C1 segment of cervical spinal cord (tissue), 14 donors: ENCODE measurements around the gene ADGRB2.
A peak's percentile ranks its signal among the peaks of the same experiment; 100 is the strongest.

Experiments used
- DNase-seq, 14 donors: peaks; one replicate each; lab custom pipeline; 2025; lab: John Stamatoyannopoulos, UW

Gene ADGRB2, protein sequence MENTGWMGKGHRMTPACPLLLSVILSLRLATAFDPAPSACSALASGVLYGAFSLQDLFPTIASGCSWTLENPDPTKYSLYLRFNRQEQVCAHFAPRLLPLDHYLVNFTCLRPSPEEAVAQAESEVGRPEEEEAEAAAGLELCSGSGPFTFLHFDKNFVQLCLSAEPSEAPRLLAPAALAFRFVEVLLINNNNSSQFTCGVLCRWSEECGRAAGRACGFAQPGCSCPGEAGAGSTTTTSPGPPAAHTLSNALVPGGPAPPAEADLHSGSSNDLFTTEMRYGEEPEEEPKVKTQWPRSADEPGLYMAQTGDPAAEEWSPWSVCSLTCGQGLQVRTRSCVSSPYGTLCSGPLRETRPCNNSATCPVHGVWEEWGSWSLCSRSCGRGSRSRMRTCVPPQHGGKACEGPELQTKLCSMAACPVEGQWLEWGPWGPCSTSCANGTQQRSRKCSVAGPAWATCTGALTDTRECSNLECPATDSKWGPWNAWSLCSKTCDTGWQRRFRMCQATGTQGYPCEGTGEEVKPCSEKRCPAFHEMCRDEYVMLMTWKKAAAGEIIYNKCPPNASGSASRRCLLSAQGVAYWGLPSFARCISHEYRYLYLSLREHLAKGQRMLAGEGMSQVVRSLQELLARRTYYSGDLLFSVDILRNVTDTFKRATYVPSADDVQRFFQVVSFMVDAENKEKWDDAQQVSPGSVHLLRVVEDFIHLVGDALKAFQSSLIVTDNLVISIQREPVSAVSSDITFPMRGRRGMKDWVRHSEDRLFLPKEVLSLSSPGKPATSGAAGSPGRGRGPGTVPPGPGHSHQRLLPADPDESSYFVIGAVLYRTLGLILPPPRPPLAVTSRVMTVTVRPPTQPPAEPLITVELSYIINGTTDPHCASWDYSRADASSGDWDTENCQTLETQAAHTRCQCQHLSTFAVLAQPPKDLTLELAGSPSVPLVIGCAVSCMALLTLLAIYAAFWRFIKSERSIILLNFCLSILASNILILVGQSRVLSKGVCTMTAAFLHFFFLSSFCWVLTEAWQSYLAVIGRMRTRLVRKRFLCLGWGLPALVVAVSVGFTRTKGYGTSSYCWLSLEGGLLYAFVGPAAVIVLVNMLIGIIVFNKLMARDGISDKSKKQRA (N-terminal part only)

DNA sequence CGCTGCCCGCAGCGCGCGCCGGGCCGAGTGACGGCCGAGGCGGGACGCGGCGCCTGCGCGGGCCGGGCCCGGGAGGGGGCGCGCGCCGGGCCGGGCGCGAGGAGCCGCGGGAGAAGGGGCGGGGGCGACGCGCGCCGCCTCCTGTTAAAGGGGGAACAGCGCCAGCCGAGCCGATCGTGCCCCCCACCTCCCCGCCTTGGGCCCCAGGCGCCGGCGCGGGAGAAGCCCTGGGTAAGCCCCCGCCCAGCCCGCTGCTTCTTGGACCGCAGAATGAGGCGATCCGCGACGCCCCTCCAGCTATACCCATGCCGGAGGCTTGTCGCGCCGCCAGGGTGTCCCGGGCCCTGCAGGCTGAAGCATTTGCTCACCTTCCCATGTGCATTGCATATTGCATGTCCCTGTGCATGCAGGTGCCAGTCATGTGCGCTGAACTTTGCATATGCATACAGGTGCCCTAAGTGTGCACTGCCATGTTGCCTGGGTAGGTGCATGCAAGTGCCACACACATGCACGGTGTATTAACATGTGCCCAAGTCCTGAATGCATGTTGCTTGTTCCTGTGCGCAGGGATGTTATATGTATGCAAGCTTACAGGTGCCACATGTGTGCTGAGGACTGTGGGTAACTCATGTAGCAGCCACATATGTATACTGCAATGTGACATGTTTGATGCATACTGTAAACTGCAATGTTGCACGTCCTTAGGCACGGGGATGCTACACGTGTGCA is at the start of gene ADGRB2:
ADGRB2 (minus strand) TSS at position 29 of the 729 bp plus-strand sequence. CDS start 7,119 bp downstream, outside the sequence.
- peak in 8 of 14 donors; percentile 16 to 53 (median 31) for DNase-seq

DNA sequence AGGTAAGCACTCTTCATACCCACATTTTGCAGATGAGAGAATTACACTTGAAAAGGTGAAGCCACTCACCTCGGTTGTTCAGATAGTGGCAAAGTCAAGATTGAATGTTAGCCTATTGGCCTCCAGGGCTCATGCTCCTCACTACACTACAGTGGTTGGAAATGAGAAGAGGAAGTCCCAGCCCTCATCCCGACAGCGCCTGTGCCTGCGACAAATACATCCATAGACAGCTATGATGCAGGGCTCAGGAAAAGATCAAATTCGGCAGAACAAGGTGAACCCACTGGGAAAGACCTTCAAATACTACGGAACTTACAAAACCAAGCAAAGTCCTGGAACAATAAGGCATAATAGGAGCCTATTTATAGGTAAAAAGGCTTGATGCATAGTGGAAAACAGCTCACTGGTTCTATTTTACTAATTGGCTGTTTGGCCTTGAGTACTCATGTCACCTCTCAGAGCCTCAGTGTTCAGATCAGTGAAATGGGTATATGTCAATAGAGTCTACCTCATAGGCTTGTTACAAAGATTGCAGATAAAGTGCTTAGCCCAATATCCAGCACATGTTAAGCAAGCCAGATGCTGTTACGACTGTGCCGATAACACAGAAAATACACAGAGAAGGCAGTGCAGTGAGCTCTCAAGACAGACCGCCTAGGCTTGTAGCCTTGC is 48.2 kb upstream of the ADGRB2 start:
- no peak for DNase-seq

DNA sequence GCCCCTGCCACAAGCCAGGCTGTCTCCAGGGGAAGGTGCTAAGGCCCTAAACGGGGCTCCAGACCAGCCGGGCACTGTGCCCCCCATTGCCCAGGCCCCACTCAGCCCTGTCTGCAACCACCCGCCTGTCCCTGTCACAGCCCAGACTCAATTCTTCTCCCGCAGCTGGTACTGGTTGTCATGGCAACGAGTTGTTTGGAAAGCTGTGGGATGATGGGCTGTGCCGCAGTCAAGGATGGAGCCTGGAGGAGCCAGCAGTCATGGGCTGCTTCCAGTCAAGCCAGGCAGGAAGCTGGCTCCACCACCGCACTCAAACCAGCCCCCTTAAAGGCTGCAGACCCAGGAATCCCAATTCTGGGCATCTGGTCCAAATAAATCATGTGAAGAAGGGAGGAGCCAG is 47.5 kb upstream of the ADGRB2 start:
- DNase-seq, result peak in 12 of 14 donors; percentile 19 to 84 (median 76)

DNA sequence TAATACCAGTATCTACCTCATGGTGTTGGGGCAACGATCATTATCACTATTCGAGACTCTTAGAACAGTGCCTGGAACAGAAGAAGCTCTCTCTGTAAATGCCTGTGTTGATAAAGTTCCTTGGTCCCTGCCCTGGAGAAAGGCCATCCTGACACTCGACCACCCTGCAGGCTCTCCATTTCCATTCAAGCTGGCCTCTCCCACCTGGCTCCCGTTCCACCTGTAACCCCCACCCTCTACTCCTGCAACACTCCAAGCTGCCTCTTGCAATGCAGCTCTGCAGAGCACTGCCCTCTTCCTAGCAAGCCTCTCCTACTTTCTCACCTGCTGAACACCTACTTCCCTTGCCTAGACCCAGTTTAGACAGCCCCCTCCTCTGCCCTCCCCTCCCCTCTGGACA is 45.6 kb upstream of the ADGRB2 start:
- DNase-seq, result no peak

DNA sequence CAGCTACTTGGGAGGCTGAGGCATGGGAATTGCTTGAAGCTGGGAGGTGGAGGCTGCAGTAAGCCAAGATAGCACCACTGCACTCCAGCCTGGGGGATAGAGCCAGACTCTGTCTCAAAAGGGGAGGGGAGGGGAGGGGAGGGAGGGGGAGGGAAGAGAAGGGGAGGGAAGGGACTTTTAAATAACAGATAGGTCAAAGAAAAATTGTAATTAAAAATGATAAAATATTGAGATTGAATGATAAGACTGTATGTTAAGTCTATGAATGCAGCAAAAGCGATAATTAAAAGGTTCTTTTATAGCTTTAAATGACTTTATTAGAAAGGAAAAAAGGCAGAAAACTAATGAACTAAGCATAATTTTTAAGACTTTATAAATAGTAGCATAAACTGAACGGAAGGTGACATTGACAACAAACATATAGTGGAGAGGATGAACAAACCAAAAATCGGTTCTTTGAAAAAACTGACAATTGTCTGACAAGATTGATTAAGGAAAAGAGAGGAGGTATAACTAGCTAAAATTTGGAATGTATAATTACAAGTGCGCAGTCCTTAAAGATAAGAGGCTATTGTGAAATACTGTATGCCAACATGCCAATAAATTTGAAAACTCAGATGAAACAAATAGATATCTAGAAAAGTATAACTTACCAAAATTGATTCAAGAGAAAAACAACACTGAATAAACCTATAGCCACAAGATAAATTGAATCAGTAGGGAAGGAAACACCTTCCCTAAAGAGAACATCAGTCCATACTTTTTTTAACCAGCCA is 43.3 kb upstream of the ADGRB2 start:
- no peak for DNase-seq

DNA sequence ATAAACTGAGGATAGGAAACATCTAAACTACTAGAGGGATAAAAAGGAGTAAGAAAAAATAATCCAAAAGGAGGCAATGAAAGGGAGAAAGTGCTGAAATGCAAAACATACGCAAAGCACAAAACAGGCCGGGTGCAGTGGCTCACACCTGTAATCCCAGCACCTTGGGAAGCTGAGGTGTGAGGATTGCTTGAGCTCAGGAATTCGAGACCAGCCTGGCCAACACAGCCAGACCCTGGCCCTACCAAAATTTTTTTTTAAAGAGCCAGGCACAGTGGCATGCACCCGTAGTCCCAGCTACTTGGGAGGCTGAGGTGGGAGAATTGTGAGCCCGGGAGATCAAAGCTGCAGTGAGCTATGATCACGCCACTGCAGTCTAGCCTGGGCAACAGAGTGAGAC is 41.2 kb upstream of the ADGRB2 start:
- no peak for DNase-seq

DNA sequence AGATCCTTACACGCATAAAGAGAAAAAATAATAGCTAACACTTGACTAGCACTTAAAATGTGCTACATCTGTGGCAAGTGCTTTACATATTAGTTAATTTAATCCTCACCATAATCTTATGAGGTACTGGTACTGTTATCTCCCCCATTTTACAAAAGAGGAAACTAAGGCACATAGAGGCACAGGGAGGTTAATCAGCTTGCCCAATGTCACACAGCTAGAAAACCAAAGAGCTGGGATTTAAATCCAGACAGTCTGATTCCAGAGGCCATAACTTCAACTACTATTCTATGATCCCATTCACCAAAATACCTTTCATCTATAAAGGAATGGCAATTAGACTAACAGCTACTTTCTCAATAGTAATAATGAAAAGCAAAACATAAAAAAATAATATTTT is 40.0 kb upstream of the ADGRB2 start:
- DNase-seq, result no peak

DNA sequence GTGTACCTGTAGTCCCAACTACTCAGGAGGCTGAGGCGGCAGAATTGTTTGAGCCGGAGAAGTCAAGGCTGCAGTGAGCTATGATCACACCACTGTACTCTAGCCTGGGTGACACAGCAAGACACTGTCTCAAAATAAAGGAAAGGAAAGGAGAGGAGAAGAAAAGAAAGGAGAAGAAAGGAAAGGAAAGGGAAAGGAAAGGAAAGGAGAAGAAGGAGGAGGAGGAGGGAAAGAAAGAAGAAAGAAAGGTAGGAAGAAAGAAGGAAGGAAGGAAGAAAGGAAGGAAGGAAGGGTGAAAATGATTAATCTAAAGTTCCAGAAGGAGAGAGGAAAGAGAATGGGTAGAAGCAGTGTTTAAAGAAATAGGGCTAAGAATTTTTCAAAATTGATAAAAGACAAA is 39.5 kb upstream of the ADGRB2 start:
- no peak for DNase-seq

DNA sequence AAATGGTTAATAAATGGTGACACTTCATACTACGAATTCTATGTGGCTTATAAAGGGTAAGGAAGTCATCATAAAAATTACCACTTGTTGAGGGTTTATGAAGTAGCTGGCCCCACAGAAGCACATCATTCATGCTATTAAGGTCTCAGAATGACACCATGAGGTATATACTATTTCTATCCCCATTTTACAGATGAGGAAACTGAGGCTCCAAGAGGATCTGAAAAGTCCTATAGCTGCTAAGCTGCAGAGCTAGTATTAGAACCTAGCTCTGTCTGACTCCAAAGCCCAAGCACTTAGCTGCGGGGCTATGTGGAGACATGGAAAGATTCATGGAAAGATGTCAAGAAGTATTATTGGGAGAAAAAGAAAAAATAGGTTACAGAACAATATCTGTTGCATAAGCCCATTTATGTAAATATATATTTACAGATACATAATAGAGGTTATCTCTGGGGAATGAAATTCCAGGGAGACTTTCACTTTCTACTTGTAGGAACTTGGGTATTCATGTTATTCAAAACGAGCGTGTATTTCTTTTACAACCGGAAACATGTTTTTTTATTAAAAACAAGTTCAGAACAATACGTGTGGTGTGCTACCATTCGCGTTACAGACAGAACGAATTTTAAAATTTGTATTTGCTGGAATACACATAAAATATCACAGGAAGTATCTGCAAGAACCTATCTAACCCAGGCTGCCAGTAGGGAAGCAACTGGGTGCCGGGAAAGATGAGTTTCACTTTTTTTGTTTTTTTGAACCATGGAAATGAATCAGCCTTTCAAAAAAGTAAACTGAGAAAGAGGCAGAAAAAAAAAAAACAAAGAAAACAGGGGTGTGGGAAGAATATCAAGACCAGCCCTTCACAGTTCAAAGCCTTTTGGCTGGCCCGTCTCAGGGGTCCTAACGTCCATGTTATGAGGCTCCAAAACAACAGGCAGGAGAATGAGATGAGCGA is 38.3 kb upstream of the ADGRB2 start:
- DNase-seq, result no peak

DNA sequence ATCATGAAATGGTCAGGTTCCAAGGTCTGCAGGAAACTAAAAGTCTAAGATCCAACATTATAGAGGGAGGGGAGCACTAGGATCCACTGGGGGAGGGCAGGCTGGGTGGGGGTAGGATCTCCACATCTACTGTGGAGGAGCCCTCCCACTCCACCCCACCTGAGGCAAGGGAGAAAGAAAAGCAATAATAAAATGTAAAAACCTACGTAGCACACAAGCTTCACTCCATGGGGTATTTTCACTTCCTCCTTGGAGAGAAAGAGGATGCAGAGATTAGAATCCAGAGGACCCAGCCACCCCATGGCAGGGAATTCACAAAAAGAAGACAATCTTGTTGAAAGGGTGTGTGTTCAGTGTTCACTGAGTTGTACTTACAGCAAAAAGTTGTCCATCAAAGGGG is 37.3 kb upstream of the ADGRB2 start:
- no peak for DNase-seq

DNA sequence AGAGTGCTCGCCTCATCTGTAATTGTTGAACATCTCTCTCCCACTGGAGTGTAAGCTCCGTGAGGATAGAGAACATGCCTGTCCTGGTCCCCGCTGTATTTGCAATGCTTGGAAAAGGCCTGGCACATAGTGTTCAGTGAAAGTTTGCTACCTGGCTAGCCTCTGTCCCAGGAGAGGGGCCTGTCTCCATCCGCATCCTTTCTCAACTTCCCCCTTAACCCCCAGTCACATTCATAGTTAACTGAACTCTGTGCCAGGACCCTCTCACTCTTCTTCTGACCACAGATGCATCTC is 36.5 kb upstream of the ADGRB2 start:
- DNase-seq, result no peak

DNA sequence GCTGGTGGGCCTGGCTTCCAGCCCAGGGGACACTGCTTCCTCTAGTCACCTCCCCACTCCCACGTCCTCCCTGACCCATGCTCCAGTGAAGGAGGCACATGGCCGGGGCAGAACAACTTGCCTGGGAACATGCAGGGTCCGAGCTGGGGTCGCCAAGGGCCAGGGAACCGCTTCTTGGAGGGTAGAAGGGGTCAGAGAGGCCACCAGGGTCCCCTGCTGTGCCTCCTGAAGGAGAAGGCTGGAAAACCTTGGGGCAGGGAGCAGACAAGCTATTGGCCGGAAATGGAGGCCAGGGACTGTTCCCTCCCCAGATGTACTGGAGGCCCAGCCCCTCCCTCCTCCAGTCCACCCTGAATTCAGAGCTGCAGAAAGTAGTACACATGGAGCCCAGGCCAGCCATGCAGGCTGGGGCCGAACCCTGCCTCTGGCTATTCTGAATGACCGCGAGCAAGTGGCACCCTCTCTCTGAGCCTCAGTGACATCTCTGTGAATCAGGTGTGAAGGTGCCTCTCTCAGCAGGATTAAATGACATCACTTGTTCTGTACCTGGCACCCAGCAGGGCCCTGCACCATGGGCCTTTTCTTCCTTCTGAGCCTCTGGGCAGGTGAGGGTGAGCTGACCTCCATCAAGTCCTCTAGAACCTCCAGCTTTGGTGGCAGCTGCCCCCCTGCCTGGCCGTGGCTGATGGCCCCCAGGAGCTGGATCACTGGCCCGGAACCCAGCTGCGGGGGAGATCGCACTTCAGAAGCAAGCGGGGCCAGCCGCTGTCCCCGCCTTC is 35.9 kb upstream of the ADGRB2 start:
- no peak for DNase-seq

DNA sequence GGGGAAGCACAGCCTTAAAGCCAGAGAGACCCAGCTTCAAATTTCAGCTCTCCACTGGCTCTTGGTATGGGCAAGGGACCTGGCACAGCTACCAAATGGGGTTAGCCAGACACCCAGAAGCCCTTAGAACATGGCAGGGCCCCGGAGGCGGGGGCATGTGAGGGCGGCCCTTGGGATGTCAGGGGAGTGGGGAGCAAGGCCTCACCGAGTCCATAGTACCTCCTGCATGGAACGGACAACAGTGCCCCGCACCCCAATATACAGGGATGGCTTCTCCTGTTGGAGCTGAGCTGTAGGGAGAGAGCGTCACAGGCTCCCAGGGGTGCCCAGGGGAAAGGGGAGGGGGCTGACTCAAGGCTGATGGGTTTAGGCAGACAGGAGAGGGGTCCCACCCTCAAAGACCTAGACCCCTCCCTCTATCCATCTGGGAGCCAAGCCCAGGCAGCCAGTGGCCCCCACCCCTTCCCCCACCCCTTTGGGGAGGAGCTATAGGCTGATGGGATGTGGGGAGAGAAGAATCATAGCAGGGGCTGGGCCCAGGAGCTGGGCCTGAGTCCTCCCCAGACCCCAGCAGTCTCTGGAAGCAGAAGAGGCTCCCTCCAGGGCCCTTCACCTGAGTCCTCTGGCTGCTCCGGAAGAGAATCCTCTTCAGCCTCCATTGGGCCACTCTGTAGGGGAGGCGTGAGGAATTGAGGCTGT is 35.2 kb upstream of the ADGRB2 start:
- DNase-seq, result no peak

DNA sequence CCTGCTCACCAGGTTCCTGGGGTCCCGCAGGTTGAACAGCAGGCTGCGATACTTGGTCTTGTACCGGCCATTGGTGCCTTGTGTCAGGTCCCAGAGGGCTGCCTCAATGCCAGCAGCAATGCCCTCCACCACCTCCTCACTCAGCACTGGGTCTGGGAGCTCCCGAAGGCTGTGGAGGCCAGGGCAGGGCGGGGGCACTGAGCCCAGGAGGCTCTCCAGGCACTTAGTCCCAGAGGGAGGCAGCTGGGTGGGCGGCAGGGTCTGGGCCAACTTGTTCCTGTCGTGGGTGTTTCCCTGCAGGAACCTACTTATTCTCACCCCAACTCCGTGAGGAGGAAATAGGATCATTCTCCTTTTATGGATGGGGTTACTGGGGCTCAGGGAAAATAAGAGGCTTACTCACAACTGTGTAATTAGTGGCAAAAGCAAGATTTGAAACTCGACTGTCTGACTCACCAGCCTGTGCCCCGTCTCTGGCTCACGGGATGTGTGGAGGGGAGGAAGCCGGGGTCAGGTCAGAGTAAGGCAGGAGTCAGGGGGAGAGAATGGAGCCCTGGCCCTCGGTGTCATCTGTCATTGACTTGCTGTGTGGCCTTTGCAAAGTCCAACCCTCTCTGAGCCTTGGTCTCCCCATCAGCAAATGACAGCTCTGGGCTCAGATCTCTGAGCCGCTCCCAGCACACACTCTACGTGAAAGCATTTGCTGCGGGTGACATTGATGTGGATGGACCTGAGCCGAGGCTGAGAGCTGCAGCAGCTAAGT is 34.5 kb upstream of the ADGRB2 start:
- DNase-seq, result peak in 1 of 14 donors; percentile 58

DNA sequence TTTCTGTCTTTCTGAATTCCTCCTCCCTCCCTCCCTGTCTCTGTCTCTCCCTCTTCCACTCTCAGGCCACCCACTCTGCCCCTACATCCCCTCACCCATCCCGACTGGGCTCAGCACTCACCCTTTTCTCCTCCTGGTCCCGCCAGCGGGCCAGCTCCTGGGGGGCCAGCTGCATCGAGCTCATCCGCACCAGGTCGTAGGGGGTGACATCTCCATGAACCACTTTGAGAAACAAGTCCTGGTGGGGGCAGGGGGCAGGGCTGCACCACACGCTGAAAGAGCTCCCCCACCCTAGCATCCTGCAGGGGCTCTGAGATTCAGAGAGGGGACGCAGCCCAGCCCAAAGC is 33.9 kb upstream of the ADGRB2 start:
- no peak for DNase-seq

DNA sequence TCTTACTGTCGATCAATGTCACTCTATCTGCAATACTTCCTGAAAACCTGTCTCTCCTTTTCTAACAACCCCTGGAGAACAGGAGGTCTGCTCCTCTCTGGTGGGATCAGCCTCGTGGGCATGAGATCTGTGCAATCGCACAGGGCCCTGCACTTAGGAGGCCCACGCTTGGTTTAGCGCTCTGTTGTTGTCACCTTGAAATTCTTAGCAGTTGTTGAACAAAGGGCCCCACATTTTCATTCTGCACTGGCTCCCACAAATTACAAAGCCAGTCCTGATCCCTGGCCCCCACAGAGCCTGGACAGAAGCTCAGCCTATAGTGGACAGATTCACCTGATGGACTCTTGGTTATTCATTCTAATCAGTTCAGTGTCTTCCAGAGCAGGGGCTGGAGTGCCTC is 33.1 kb upstream of the ADGRB2 start:
- DNase-seq, result no peak

DNA sequence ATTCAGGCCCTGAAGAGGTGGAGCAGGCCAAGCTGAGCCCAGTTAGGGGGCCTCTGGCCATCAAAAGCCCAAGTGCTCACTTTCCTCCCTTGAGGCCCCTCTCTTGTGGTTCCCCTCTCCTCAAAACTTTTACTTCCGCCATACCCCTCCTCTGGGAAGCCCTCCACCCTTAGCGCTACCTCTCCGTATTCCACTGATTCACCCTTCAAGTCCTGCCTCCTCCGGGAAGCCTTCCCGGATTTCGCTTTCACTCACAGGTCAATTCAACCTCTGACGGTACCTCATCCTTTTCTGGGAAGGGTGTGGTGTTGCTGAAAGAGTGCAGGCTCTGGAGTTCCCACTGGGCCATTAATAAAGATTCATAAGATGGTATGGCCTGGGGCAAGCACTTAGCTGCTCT is 32.6 kb upstream of the ADGRB2 start:
- no peak for DNase-seq
